Measurements from ENCODE around the gene HLA-DPB1. TPM values are rescaled to one million over a fixed set of nuclear protein-coding genes. Genes with fewer than 3 reads are reported as not detected.

The HLA-DPB1 gene
- total and polyA plus RNA-seq, 2 donors (not counting 1 experiment from before 2014, with no cell fraction given), result 1.3 to 11.5 TPM

GRCh38 chr6:33069021-33069738 is 6.6 kb upstream of the HLA-DPB1 start:
- H3K4me3 ChIP-seq (replicated peaks in 1 of 4; ENCODE audit: control extremely low read depth in 1 of 4, insufficient read depth in 1 of 4, low read depth in 3 of 4, low read length in 4 of 4), result no peak overlapping the region
- H3K27me3 ChIP-seq (ENCODE audit: control insufficient read depth, insufficient read depth, low read length), result peaks cover 3% of the 10 kb centered on the region
- H3K4me1 ChIP-seq (ENCODE audit: control insufficient read depth, extremely low read depth, insufficient read depth, low read length), result no peaks in the 10 kb centered on the region
- H3K36me3 ChIP-seq (ENCODE audit: control insufficient read depth, insufficient read depth, low read length), result no peaks in the 10 kb centered on the region
- TF ChIP-seq EZH2 (IDR thresholded peaks at IDR 0.05; ENCODE audit: low read length, missing control alignments) (no peak), CTCF (conservative IDR thresholded peaks at IDR 0.05 in 1 of 2, IDR thresholded peaks at IDR 0.05 in 1 of 2; ENCODE audit: low read depth in 1 of 2, low read length in 2 of 2) (no peak)
- H3K79me2 ChIP-seq (ENCODE audit: control insufficient read depth, insufficient read depth, low read length), result no peaks in the 10 kb centered on the region
- H4K20me1 ChIP-seq (ENCODE audit: control insufficient read depth, extremely low read depth, insufficient read depth, low read length), result no peaks in the 10 kb centered on the region
- H3K27ac ChIP-seq (ENCODE audit: insufficient read depth, low read length), result no peak overlapping the region
- no peak overlapping the region for H3K9ac ChIP-seq (ENCODE audit: insufficient read depth, low read length)
- DNase-seq (ENCODE audit: low read depth in 2 of 2), result no peak
- H3K4me2 ChIP-seq (ENCODE audit: extremely low read depth, insufficient read depth, low read length), result no peak overlapping the region
- H2AFZ ChIP-seq (ENCODE audit: low read length), result no peak overlapping the region
- H3K9me3 ChIP-seq (ENCODE audit: control insufficient read depth, insufficient read depth, low read depth, low read length), result no peaks in the 10 kb centered on the region

- H3K79me2 ChIP-seq (ENCODE audit: control insufficient read depth, insufficient read depth, low read length), result no peaks in the 10 kb centered on the region
- TF ChIP-seq CTCF (conservative IDR thresholded peaks at IDR 0.05 in 1 of 2, IDR thresholded peaks at IDR 0.05 in 1 of 2; ENCODE audit: low read depth in 1 of 2, low read length in 2 of 2) (no peak), EZH2 (IDR thresholded peaks at IDR 0.05; ENCODE audit: low read length, missing control alignments) (no peak)
- DNase-seq (ENCODE audit: low read depth in 2 of 2), result no peak
- no peak overlapping the region for H3K9ac ChIP-seq (ENCODE audit: insufficient read depth, low read length)
- H3K4me1 ChIP-seq (ENCODE audit: control insufficient read depth, extremely low read depth, insufficient read depth, low read length), result no peaks in the 10 kb centered on the region
- no peaks in the 10 kb centered on the region for H3K9me3 ChIP-seq (ENCODE audit: control insufficient read depth, insufficient read depth, low read depth, low read length)
- no peak overlapping the region for H3K4me2 ChIP-seq (ENCODE audit: extremely low read depth, insufficient read depth, low read length)
- no peak overlapping the region for H3K27ac ChIP-seq (ENCODE audit: insufficient read depth, low read length)
- peaks cover 3% of the 10 kb centered on the region for H3K27me3 ChIP-seq (ENCODE audit: control insufficient read depth, insufficient read depth, low read length)
- H2AFZ ChIP-seq (ENCODE audit: low read length), result no peak overlapping the region
- H4K20me1 ChIP-seq (ENCODE audit: control insufficient read depth, extremely low read depth, insufficient read depth, low read length), result no peaks in the 10 kb centered on the region
- no peaks in the 10 kb centered on the region for H3K36me3 ChIP-seq (ENCODE audit: control insufficient read depth, insufficient read depth, low read length)
- H3K4me3 ChIP-seq (replicated peaks in 1 of 4; ENCODE audit: control extremely low read depth in 1 of 4, insufficient read depth in 1 of 4, low read depth in 3 of 4, low read length in 4 of 4), result no peak overlapping the region
Observed at GRCh38 chr6:33070909-33071308, 4.9 kb upstream of the HLA-DPB1 start.

GRCh38 chr6:33071569-33071968 is 4.2 kb upstream of the HLA-DPB1 start:
- no peak overlapping the region for H3K27ac ChIP-seq (ENCODE audit: insufficient read depth, low read length)

More at GRCh38 chr6:33071569-33071968, 4.2 kb upstream of the HLA-DPB1 start:
- Histone ChIP-seq H3K4me3 (replicated peaks in 1 of 4; ENCODE audit: control extremely low read depth in 1 of 4, insufficient read depth in 1 of 4, low read depth in 3 of 4, low read length in 4 of 4) (no peak overlapping the region), H3K9ac (ENCODE audit: insufficient read depth, low read length) (no peak overlapping the region), H3K9me3 (ENCODE audit: control insufficient read depth, insufficient read depth, low read depth, low read length) (no peaks in the 10 kb centered on the region), H3K4me2 (ENCODE audit: extremely low read depth, insufficient read depth, low read length) (no peak overlapping the region), H4K20me1 (ENCODE audit: control insufficient read depth, extremely low read depth, insufficient read depth, low read length) (no peaks in the 10 kb centered on the region), H2AFZ (ENCODE audit: low read length) (no peak overlapping the region), H3K36me3 (ENCODE audit: control insufficient read depth, insufficient read depth, low read length) (no peaks in the 10 kb centered on the region), H3K4me1 (ENCODE audit: control insufficient read depth, extremely low read depth, insufficient read depth, low read length) (no peaks in the 10 kb centered on the region), H3K79me2 (ENCODE audit: control insufficient read depth, insufficient read depth, low read length) (no peaks in the 10 kb centered on the region), H3K27me3 (ENCODE audit: control insufficient read depth, insufficient read depth, low read length) (peaks cover 3% of the 10 kb centered on the region)
- DNase-seq (ENCODE audit: low read depth in 2 of 2), result no peak
- TF ChIP-seq EZH2 (IDR thresholded peaks at IDR 0.05; ENCODE audit: low read length, missing control alignments) (no peak), CTCF (conservative IDR thresholded peaks at IDR 0.05 in 1 of 2, IDR thresholded peaks at IDR 0.05 in 1 of 2; ENCODE audit: low read depth in 1 of 2, low read length in 2 of 2) (no peak)
